Trophoblast cell (in vitro differentiated cells and primary cell): Measurements from ENCODE around the gene RNF212.
"Not testable (repeated sequence)": the region's sequence is repeated elsewhere in the genome, so short reads cannot be mapped to it uniquely, and the experiment has no call there.

ENCODE experiments used
- DNase-seq, 2 donors: peaks; one replicate each; pipeline ENCODE4 v3.0.0-alpha.2; 2016
- H2AFZ ChIP-seq: 2 replicates; pipeline ENCODE4 v1.6.1; 2013; ENCODE audit warnings: low read length, moderate library complexity, mild to moderate bottlenecking; ENCODE audit not compliant: insufficient read depth, poor library complexity
- H2AK5ac ChIP-seq: 2 replicates; pipeline ENCODE4 v1.6.1; 2013; ENCODE audit warnings: mild to moderate bottlenecking, low read length
- H2BK120ac ChIP-seq: 2 replicates; pipeline ENCODE4 v1.6.1; 2013; ENCODE audit warnings: low read length, mild to moderate bottlenecking, moderate library complexity; ENCODE audit not compliant: insufficient read depth, poor library complexity
- H2BK12ac ChIP-seq: 2 replicates; pipeline ENCODE4 v1.6.1; 2013; ENCODE audit warnings: mild to moderate bottlenecking, low read length, moderate library complexity
- H2BK5ac ChIP-seq: 2 replicates; pipeline ENCODE4 v1.6.1; 2013; ENCODE audit warnings: low read length, low read depth, moderate library complexity, mild to moderate bottlenecking; ENCODE audit not compliant: poor library complexity
- H3K14ac ChIP-seq: 2 replicates; pipeline ENCODE4 v1.6.1; 2013; ENCODE audit warnings: mild to moderate bottlenecking, low read length
- H3K18ac ChIP-seq: 2 replicates; pipeline ENCODE4 v1.6.1; 2013; ENCODE audit warnings: mild to moderate bottlenecking, low read length
- H3K23ac ChIP-seq: 2 replicates; pipeline ENCODE4 v1.6.1; 2013; ENCODE audit warnings: low read length
- H3K27ac ChIP-seq: 2 replicates; pipeline ENCODE4 v1.5.1; 2013; ENCODE audit warnings: low read depth, mild to moderate bottlenecking, inconsistent platforms, low read length, moderate library complexity
- H3K27me3 ChIP-seq: 2 replicates; pipeline ENCODE4 v1.6.1; 2013; ENCODE audit warnings: inconsistent platforms, mild to moderate bottlenecking, low read length, moderate library complexity; ENCODE audit not compliant: insufficient read depth
- H3K36me3 ChIP-seq, 2 experiments: 1 replicate in 1 of 2; 2 replicates in 1 of 2; pipeline ENCODE4 v1.6.1; 2013; ENCODE audit warnings: low read length in 2 of 2, mild to moderate bottlenecking in 2 of 2, moderate library complexity in 1 of 2; ENCODE audit not compliant: insufficient read depth in 2 of 2, control insufficient read depth in 1 of 2
- H3K4ac ChIP-seq: 2 replicates; pipeline ENCODE4 v1.6.1; 2013; ENCODE audit warnings: low read depth, mild to moderate bottlenecking, low read length, moderate library complexity
- H3K4me1 ChIP-seq, 2 experiments: 1 replicate in 1 of 2; 2 replicates in 1 of 2; pipeline ENCODE4 v1.6.1; 2013; ENCODE audit warnings: low read length in 2 of 2, mild to moderate bottlenecking in 2 of 2, moderate library complexity in 1 of 2; ENCODE audit not compliant: insufficient read depth in 2 of 2, control insufficient read depth in 1 of 2
- H3K4me2 ChIP-seq: 2 replicates; pipeline ENCODE4 v1.6.1; 2013; ENCODE audit warnings: inconsistent platforms, mild to moderate bottlenecking, low read length, moderate library complexity
- H3K4me3 ChIP-seq: 2 replicates; pipeline ENCODE4 v1.5.1; 2013; ENCODE audit warnings: mild to moderate bottlenecking, low read depth, low read length, inconsistent platforms
- H3K79me1 ChIP-seq: one replicate; pipeline ENCODE4 v1.6.1; 2013; ENCODE audit warnings: low read length
- H3K79me2 ChIP-seq: 2 replicates; pipeline ENCODE4 v1.6.1; 2013; ENCODE audit warnings: low read length, mild to moderate bottlenecking; ENCODE audit not compliant: control insufficient read depth, insufficient read depth, poor library complexity
- H3K9ac ChIP-seq: 2 replicates; pipeline ENCODE4 v1.6.1; 2013; ENCODE audit warnings: mild to moderate bottlenecking, low read length
- H3K9me3 ChIP-seq: 2 replicates; pipeline ENCODE4 v1.6.1; 2013; ENCODE audit warnings: low read depth, mild to moderate bottlenecking, control low read depth, inconsistent platforms, low read length; ENCODE audit not compliant: insufficient read depth
- H4K12ac ChIP-seq: 2 replicates; pipeline ENCODE4 v1.6.1; 2013; ENCODE audit warnings: low read depth, mild to moderate bottlenecking, low read length, moderate library complexity
- H4K8ac ChIP-seq: 2 replicates; pipeline ENCODE4 v1.6.1; 2013; ENCODE audit warnings: low read depth, mild to moderate bottlenecking, low read length, moderate library complexity
- H4K91ac ChIP-seq: one replicate; pipeline ENCODE4 v1.6.1; 2013; ENCODE audit warnings: low read depth, mild to moderate bottlenecking, low read length, moderate library complexity
- WGBS: extraction: QIAGEN DNeasy Blood & Tissue Kit; methylation state at CpG from one replicate; pipeline ENCODE4 v1.1.7; 2013; ENCODE audit warnings: missing lambda C conversion rate; ENCODE audit not compliant: insufficient read length, insufficient coverage; ENCODE audit errors: extremely low coverage; 5-methylcytosine and 5-hydroxymethylcytosine counted together

RNF212 gene

DNA sequence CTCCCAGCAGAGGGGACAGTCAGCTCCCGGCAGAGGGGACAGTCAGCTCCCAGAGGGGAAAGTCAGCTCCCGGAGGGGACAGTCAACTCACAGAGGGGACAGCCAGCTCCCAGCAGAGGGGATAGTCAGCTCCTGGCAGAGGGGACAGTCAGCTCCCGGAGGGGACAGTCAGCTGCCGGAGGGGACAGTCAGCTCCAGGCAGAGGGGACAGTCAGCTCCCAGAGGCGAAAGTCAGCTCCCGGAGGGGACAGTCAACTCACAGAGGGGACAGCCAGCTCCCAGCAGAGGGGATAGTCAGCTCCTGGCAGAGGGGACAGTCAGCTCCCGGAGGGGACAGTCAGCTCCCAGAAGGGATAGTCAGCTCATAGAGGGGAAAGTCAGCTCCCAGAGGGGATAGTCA lies 59.5 kb downstream of the RNF212 start:
- H3K4me1 ChIP-seq, H2BK5ac ChIP-seq, H3K4me3 ChIP-seq, H3K9ac ChIP-seq, H3K23ac ChIP-seq, H3K27ac ChIP-seq, H3K79me2 ChIP-seq, H2BK120ac ChIP-seq, H2AK5ac ChIP-seq, H3K27me3 ChIP-seq, H4K8ac ChIP-seq, H4K12ac ChIP-seq, H2AFZ ChIP-seq, H3K79me1 ChIP-seq, H3K4me2 ChIP-seq, H3K36me3 ChIP-seq, H3K4ac ChIP-seq, DNase-seq, H2BK12ac ChIP-seq, H3K14ac ChIP-seq, H3K18ac ChIP-seq, H4K91ac ChIP-seq: not testable (repeated sequence)
- peaks cover 10% of the 10 kb centered on the region for H3K9me3 ChIP-seq
- WGBS: no CpG with 5 or more reads among the region's 7 CpGs

DNA sequence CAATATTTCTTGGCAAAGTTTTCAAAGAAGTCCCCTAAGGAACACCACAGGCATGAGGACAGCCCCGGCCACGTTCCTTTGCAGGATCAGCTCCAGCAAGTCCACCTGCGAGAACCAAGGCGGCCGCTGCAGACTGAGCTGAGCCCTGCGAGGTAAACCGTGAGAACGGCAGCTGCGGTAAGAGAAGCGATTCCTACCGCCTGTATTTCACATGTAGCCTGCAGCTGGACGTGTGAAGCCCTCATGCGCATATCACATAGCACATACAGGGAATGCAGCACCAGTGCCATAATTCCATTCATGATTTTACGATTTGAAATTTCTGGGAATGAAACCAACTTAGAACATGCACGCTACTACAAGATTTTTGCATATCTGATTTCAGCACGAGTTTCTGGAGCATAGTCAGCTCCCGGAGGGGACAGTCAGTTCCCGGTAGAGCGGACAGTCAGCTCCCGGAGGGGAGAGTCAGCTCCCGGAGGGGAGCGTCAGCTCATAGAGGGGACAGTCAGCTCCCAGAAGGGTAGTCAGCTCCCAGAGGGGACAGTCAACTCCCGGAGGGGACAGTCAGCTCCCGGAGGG lies 60.2 kb downstream of the RNF212 start:
- Histone ChIP-seq H3K4me2 (no peak overlapping the region), H3K18ac (no peak overlapping the region), H3K27ac (no peak overlapping the region)

DNA sequence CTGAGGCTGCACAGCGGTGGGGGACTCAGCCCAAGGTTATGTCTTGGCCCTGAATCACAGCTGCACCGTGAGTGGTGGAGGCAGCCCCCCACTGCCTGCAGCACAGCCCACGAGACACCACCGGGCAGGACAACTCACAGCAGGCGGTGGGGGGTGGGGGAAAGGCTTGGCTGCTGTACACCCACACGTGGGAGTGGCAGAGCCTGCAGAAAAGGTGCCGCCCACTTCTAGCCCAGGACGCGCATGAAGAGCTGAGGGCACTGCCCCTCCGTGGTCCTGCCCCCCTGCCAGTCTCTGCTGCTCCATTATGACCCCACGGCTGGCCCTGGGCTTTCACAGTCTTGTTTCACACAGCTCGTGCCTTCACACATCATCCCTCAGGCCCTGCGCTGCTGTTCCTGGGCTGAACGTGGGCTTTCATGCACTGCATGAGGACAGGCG lies 61.1 kb downstream of the RNF212 start:
- H3K18ac ChIP-seq: no peak overlapping the region

More for the DNA sequence above, 60.2 kb downstream of the RNF212 start:
- H2BK12ac ChIP-seq: no peak overlapping the region
- H3K4me1 ChIP-seq: no peaks in the 10 kb centered on the region
- no peak overlapping the region for H3K9ac ChIP-seq
- H2AFZ ChIP-seq: no peak overlapping the region
- H3K36me3 ChIP-seq: no peaks in the 10 kb centered on the region
- H2AK5ac ChIP-seq: no peak overlapping the region
- no peak overlapping the region for H3K14ac ChIP-seq
- no peak overlapping the region for H4K91ac ChIP-seq
- WGBS: no CpG with 5 or more reads among the region's 24 CpGs
- H2BK120ac ChIP-seq: no peak overlapping the region
- H3K23ac ChIP-seq: no peak overlapping the region
- H3K9me3 ChIP-seq: peaks cover 8% of the 10 kb centered on the region
- no peaks in the 10 kb centered on the region for H3K79me2 ChIP-seq
- peaks cover 7% of the 10 kb centered on the region for H3K27me3 ChIP-seq
- no peak overlapping the region for H4K8ac ChIP-seq
- H2BK5ac ChIP-seq: no peak overlapping the region
- H3K79me1 ChIP-seq: no peaks in the 10 kb centered on the region
- peak; percentile 93 to 95 for DNase-seq
- H3K4me3 ChIP-seq: no peak overlapping the region
- H4K12ac ChIP-seq: no peak overlapping the region
- H3K4ac ChIP-seq: no peak overlapping the region

DNA sequence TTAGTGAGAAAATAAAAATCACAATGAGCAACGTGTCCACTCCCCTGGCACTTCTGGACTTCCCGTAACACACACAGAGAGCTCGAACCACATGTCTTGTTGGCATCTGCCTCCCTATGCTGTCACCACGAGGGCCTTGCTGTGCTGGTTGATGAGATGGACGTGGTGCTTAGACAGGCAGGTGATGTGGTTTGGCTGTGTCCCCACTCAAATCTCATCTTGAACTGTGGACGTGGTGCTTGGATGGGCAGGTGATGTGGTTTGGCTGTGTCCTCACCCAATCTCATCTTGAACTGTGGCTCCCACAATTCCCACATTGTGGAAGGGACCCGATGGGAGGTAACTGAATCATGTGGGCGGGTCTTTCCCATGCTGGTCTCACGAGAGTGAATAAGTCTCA lies 61.9 kb downstream of the RNF212 start:
- no peak overlapping the region for H2AFZ ChIP-seq
- H2AK5ac ChIP-seq: no peak overlapping the region
- no peaks in the 10 kb centered on the region for H3K79me2 ChIP-seq
- H3K14ac ChIP-seq: no peak overlapping the region
- peaks cover 2 to 4% of the 10 kb centered on the region in 2 experiments for H3K4me1 ChIP-seq
- no peaks in the 10 kb centered on the region for H3K36me3 ChIP-seq
- H3K18ac ChIP-seq: no peak overlapping the region
- H3K27me3 ChIP-seq: peaks cover 7% of the 10 kb centered on the region
- peaks cover 4% of the 10 kb centered on the region for H3K79me1 ChIP-seq
- no peak overlapping the region for H3K4me3 ChIP-seq
- H3K9ac ChIP-seq: no peak overlapping the region
- H3K23ac ChIP-seq: no peak overlapping the region
- no peak overlapping the region for H4K12ac ChIP-seq
- no peak overlapping the region for H4K8ac ChIP-seq
- no peak overlapping the region for H2BK12ac ChIP-seq
- WGBS: no CpG with 5 or more reads among the region's 9 CpGs
- DNase-seq: no peak
- no peak overlapping the region for H4K91ac ChIP-seq
- H3K4me2 ChIP-seq: no peak overlapping the region
- H2BK120ac ChIP-seq: no peak overlapping the region
- no peak overlapping the region for H3K27ac ChIP-seq
- H2BK5ac ChIP-seq: no peak overlapping the region
- H3K9me3 ChIP-seq: peaks cover 8% of the 10 kb centered on the region
- H3K4ac ChIP-seq: no peak overlapping the region

More for the DNA sequence above, 61.1 kb downstream of the RNF212 start:
- no peak overlapping the region for H2BK120ac ChIP-seq
- H3K9ac ChIP-seq: no peak overlapping the region
- WGBS: no CpG with 5 or more reads among the region's 15 CpGs
- H3K36me3 ChIP-seq: no peaks in the 10 kb centered on the region
- no peak overlapping the region for H2BK5ac ChIP-seq
- H3K4me1 ChIP-seq: no peaks in the 10 kb centered on the region
- no peak overlapping the region for H3K23ac ChIP-seq
- no peak overlapping the region for H3K14ac ChIP-seq
- no peak overlapping the region for H2AFZ ChIP-seq
- no peak overlapping the region for H3K4me3 ChIP-seq
- no peak overlapping the region for H3K27ac ChIP-seq
- H3K9me3 ChIP-seq: peaks cover 8% of the 10 kb centered on the region
- no peaks in the 10 kb centered on the region for H3K79me2 ChIP-seq
- H3K27me3 ChIP-seq: peaks cover 7% of the 10 kb centered on the region
- no peak overlapping the region for H3K4me2 ChIP-seq
- no peak overlapping the region for H2AK5ac ChIP-seq
- DNase-seq: peak in 1 of 2 donors; percentile 20
- no peak overlapping the region for H2BK12ac ChIP-seq
- no peak overlapping the region for H3K4ac ChIP-seq
- H4K8ac ChIP-seq: no peak overlapping the region
- no peaks in the 10 kb centered on the region for H3K79me1 ChIP-seq
- H4K91ac ChIP-seq: no peak overlapping the region
- H4K12ac ChIP-seq: no peak overlapping the region
